Peyer's patch (tissue), 4 donors: ENCODE measurements around the gene BMP2K.

Experiments
- CTCF ChIP-seq, 6 experiments: fragments of 450-650 bp in 4 of 6; fragments of 200-600 bp in 2 of 6; sonication (generic) in 1 of 6; IDR thresholded peaks; one replicate each; pipeline ENCODE4 v1.5.1; 2017 to 2019; ENCODE audit warnings: antibody characterized with exemption in 6 of 6, mild to moderate bottlenecking in 3 of 6, moderate library complexity in 1 of 6
- POLR2A ChIP-seq, 2 donors: fragments of 450-650 bp; IDR thresholded peaks; one replicate each; pipeline ENCODE4 v1.5.1; 2017; ENCODE audit warnings: antibody characterized with exemption in 2 of 2, mild to moderate bottlenecking in 2 of 2, moderate library complexity in 2 of 2

- TF ChIP-seq POLR2A (IDR thresholded peaks at IDR 0.05) = no peak
- no peak for TF ChIP-seq CTCF (IDR thresholded peaks at IDR 0.05)
Observed at GRCh38 chr4:78763763-78764387, 12.3 kb upstream of the BMP2K start.
